ENCODE results near the gene GSC2.

Gene GSC2

GRCh38 chr22:19181786-19182471, 31.8 kb upstream of the GSC2 start:
- no peak for TF ChIP-seq ZNF274 (IDR thresholded peaks at IDR 0.05; ENCODE audit: low read depth, low read length)
- no peak overlapping the region for H3K4me3 ChIP-seq (ENCODE audit: low read length)

GRCh38 chr22:19180740-19181410, 30.8 kb upstream of the GSC2 start:
- H3K4me3 ChIP-seq (ENCODE audit: low read length) = no peak overlapping the region

DNA sequence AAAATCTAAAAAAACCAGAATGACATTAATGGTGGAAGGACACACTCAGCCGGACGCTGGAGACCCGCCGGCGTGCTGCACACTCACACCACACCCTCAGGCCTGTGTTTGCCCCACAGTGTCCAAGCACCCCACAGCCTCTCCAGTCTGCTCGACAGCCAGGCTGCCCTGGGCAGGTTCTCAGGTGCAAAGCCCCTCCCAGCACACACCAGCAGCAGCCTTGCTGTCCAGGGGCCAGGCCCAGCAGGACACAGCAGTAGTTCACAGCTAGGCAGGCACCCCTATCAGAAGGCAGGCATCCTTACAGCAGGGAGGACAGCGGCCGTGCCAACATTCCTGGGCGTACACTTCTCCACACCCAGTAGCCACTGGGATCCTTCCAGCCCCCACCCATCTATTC, 30.1 kb upstream of the GSC2 start:
- TF ChIP-seq ZNF274 (IDR thresholded peaks at IDR 0.05; ENCODE audit: low read depth, low read length) = no peak
- no peak overlapping the region for H3K4me3 ChIP-seq (ENCODE audit: low read length)

More at GRCh38 chr22:19180740-19181410, 30.8 kb upstream of the GSC2 start:
- TF ChIP-seq ZNF274 (IDR thresholded peaks at IDR 0.05; ENCODE audit: low read depth, low read length) = no peak

- H3K4me3 ChIP-seq (ENCODE audit: low read length) = peak overlapping the region; percentile 63; the same call in 1 of the 2 replicates
- no peak for TF ChIP-seq ZNF274 (IDR thresholded peaks at IDR 0.05; ENCODE audit: low read depth, low read length)
Observed at GRCh38 chr22:19179497-19180048, 29.5 kb upstream of the GSC2 start.

DNA sequence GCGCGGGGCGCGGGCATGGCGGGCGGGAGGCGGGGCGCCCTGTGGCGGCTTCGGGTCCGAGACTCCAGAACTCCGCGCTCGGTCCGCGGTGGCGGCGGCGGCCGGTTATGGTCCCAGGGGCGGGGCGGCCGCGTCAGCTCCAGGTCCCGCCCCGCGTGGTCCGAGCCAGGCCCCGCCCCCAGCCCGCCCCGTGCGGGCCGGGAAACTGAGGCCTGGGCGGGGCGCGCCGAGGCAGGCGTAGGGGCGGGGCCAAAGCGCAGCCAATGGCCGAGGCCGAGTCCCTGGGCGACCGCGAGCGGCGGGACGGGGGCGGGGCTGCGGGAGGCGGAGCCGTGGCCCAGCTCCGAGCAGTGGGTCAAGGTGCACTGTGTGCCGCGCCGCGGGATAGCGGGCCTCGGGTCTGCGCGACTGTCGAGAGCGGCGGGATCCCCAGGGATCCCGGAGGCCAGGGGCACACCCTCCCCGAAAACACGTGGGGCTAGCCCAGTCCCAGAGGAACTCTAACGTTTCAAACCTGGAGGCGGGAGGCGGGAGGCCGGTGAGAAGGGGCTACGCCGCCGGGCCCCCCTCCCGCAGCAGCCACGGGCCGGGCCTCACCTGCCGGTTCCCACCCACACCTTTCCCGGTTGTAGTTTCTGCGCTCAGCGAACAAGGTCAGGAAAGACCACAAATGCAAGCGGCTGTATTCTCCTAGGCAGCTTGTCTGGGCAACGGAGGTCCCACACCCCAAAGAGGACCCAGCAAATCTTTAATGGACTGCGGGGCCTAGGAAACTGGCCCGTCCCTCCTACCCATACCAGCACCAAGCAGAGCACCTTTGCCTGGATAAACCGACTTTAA, 28.8 kb upstream of the GSC2 start, which contains the start of gene SLC25A1:
Gene SLC25A1 (minus strand): TSS at position 80 of the 840 bp plus-strand sequence. CDS start 63 bp downstream, at position 17.
- TF ChIP-seq ZNF274 (IDR thresholded peaks at IDR 0.05; ENCODE audit: low read depth, low read length) = no peak
- peak within 1 kb of the TSS; percentile 83 for H3K4me3 ChIP-seq (ENCODE audit: low read length)

DNA sequence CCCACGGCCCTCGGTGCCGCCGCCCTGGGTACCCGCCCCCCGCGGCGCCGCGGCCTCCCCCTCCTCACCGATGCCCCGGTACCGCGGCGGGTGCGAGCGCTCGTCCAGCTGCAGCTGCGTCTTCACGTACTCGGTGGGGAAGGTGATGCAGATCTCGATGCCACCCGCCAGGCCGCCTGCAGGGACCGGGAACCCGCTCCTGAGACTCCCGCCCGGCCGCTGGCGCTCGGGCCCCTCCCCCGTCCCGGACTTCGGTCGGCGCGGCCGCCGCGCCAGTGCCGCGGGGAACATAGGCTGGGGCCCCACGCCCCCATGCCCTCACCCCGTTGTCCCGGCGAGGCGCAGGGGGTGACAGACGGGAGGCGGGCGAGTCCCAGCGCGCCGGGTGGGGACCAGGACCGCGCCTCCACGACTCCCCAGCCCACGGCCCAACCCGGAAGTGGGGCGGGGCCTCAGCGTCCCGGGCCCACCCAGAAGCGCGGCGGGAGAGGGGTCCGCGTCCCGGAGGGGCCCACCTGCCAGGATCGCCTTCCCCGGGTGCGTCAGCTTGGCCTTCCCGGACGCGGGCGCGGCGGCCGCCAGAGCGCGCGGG, 28.1 kb upstream of the GSC2 start:
- peak overlapping the region; percentile 83 for H3K4me3 ChIP-seq (ENCODE audit: low read length)
- TF ChIP-seq ZNF274 (IDR thresholded peaks at IDR 0.05; ENCODE audit: low read depth, low read length) = no peak

- TF ChIP-seq ZNF274 (IDR thresholded peaks at IDR 0.05; ENCODE audit: low read depth, low read length) = no peak
- H3K4me3 ChIP-seq (ENCODE audit: low read length) = peak overlapping the region; percentile 83
Observed at GRCh38 chr22:19177164-19178064, 27.3 kb upstream of the GSC2 start.

DNA sequence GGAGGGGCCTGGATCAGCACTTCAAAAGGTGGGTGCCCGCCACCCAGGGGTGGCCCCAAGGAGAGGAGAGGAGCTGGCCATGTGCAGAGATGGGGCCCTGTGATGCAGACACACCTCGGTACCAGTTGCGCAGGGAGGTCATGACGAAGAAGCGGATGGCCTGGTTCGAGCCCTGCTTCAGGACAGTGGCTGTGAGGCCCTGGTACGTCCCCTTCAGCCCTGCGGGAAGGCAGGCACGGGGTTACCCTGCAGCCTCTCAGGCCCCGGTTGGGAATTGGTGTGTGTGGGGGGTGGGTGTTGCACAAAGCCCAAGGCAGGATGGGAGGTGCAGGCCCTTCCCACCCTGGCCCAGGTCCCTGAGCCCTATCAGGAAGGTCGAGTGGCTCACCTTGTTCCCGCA, 26.6 kb upstream of the GSC2 start:
- TF ChIP-seq ZNF274 (IDR thresholded peaks at IDR 0.05; ENCODE audit: low read depth, low read length) = no peak
- no peak overlapping the region for H3K4me3 ChIP-seq (ENCODE audit: low read length)

GRCh38 chr22:19176175-19176643, 26.1 kb upstream of the GSC2 start:
- TF ChIP-seq ZNF274 (IDR thresholded peaks at IDR 0.05; ENCODE audit: low read depth, low read length) = no peak
- no peak overlapping the region for H3K4me3 ChIP-seq (ENCODE audit: low read length)

GRCh38 chr22:19175602-19176174, 25.6 kb upstream of the GSC2 start:
- no peak for TF ChIP-seq ZNF274 (IDR thresholded peaks at IDR 0.05; ENCODE audit: low read depth, low read length)
- H3K4me3 ChIP-seq (ENCODE audit: low read length) = no peak overlapping the region

- TF ChIP-seq ZNF274 (IDR thresholded peaks at IDR 0.05; ENCODE audit: low read depth, low read length) = no peak
- H3K4me3 ChIP-seq (ENCODE audit: low read length) = no peak overlapping the region
Observed at GRCh38 chr22:19175026-19175601, 25.0 kb upstream of the GSC2 start.

Measured in GM08714 (cell line).